Thyroid gland (tissue), 4 donors: ENCODE measurements around the gene SLC35B3. TPM values are rescaled to one million over a fixed set of nuclear protein-coding genes. Genes with fewer than 3 reads are reported as not detected.
"Not testable (repeated sequence)": the region's sequence is repeated elsewhere in the genome, so short reads cannot be mapped to it uniquely, and the experiment has no call there.

Experiments used
- DNase-seq, 2 donors: peaks; one replicate each; pipeline ENCODE4 v3.0.0-alpha.2; 2019
- H3K27ac ChIP-seq, 3 donors: fragments of 200-600 bp; sonication (generic); 1 replicate in 2 of 3; 2 replicates in 1 of 3; pipeline ENCODE4 v1.5.1; 2016 to 2019; ENCODE audit warnings: mild to moderate bottlenecking in 1 of 3, moderate library complexity in 1 of 3
- H3K27me3 ChIP-seq: fragments of 200-600 bp; sonication (generic); one replicate; pipeline ENCODE4 v1.5.1; 2019
- H3K36me3 ChIP-seq, 2 donors: fragments of 200-600 bp; sonication (generic); one replicate each; pipeline ENCODE4 v1.5.1; 2016 to 2019
- H3K4me1 ChIP-seq, 2 donors: fragments of 200-600 bp; sonication (generic); one replicate each; pipeline ENCODE4 v1.5.1; 2017 to 2019
- H3K4me3 ChIP-seq, 3 donors: fragments of 200-600 bp; sonication (generic); replicated peaks in 1 of 3; 1 replicate in 2 of 3; 2 replicates in 1 of 3; pipeline ENCODE4 v1.5.1; 2016; ENCODE audit warnings: mild to moderate bottlenecking in 1 of 3
- H3K9me3 ChIP-seq: fragments of 200-600 bp; sonication (generic); one replicate; pipeline ENCODE4 v1.5.1; 2017
- CTCF ChIP-seq, 6 experiments: fragments of 200-600 bp in 3 of 6; fragments of 450-650 bp in 3 of 6; sonication (generic) in 3 of 6; IDR thresholded peaks; one replicate each; pipeline ENCODE4 v1.5.1; 2016 to 2019; ENCODE audit warnings: antibody characterized with exemption in 6 of 6, mild to moderate bottlenecking in 2 of 6, inconsistent platforms in 1 of 6, moderate library complexity in 1 of 6
- POLR2A ChIP-seq, 2 donors: fragments of 450-650 bp; IDR thresholded peaks; one replicate each; pipeline ENCODE4 v1.6.1; 2017; ENCODE audit warnings: antibody characterized with exemption in 2 of 2, mild to moderate bottlenecking in 2 of 2, moderate library complexity in 1 of 2
- whole genome bisulfite sequencing, 2 donors: methylation state at CpG; one replicate each; pipeline ENCODE4 v1.1.5; 2017; 5-methylcytosine and 5-hydroxymethylcytosine counted together
- intact Hi-C: fragments of 100-400 bp; cut with DNase I; formaldehyde crosslinking; loops from one replicate; pipeline ENCODE4 v1.15.1; 2023
- total RNA-seq, 4 donors: library from RNA; depleted of rRNA; stranded (reverse); fragments of >200 nt; gene quantifications; one replicate each; pipeline ENCODE4 v1.2.3, GENCODE V29; 2016

The SLC35B3 gene
- total RNA-seq, 4 donors from 2014 or later: 25.0 to 34.6 (median 28.4) TPM

- H3K4me1 ChIP-seq: peaks cover 33 to 40% of the 10 kb centered on the region in 2 donors
- H3K4me3 ChIP-seq: peak overlapping the region; percentile 50 to 89 (median 76)
- no peaks in the 10 kb centered on the region for H3K36me3 ChIP-seq
- H3K27me3 ChIP-seq: no peaks in the 10 kb centered on the region
- H3K27ac ChIP-seq: peak overlapping the region; percentile 90 to 95 (median 94)
- DNase-seq: no peak
- H3K9me3 ChIP-seq: no peaks in the 10 kb centered on the region
- intact Hi-C loops: no loop called here
- TF ChIP-seq CTCF (IDR thresholded peaks at IDR 0.05) (no peak), POLR2A (IDR thresholded peaks at IDR 0.05) (no peak)
- WGBS, 2 donors: 12 to 15% methylated on average over 15 of the region's 15 CpGs
Observed at GRCh38 chr6:8435845-8436168, 462 bp upstream of the SLC35B3 start.

GRCh38 chr6:8434727-8435092 lies 635 bp downstream of the SLC35B3 start:
- WGBS, 2 donors: 2 to 3% methylated on average over 8 of the region's 8 CpGs
- Histone ChIP-seq H3K9me3 (no peaks in the 10 kb centered on the region), H3K27ac (peak overlapping the region; percentile 90 to 95 (median 94)), H3K4me3 (peak overlapping the region; percentile 50 to 89 (median 76)), H3K36me3 (no peaks in the 10 kb centered on the region), H3K4me1 (peaks cover 33 to 40% of the 10 kb centered on the region in 2 donors), H3K27me3 (no peaks in the 10 kb centered on the region)
- intact Hi-C loops: no loop called here
- DNase-seq: no peak
- TF ChIP-seq POLR2A (IDR thresholded peaks at IDR 0.05) (no peak), CTCF (IDR thresholded peaks at IDR 0.05) (no peak)

GRCh38 chr6:8432614-8433013 lies 2.7 kb downstream of the SLC35B3 start:
- Histone ChIP-seq H3K4me3 (no peak overlapping the region), H3K36me3 (peaks cover 3 to 4% of the 10 kb centered on the region in 2 donors), H3K27me3 (no peaks in the 10 kb centered on the region), H3K9me3 (no peaks in the 10 kb centered on the region), H3K27ac (no peak overlapping the region), H3K4me1 (peaks cover 28 to 35% of the 10 kb centered on the region in 2 donors)
- no peak for DNase-seq
- intact Hi-C loops: no loop called here
- WGBS, 2 donors: 93 to 97% methylated on average over 2 of the region's 2 CpGs
- TF ChIP-seq POLR2A (IDR thresholded peaks at IDR 0.05) (no peak), CTCF (IDR thresholded peaks at IDR 0.05) (no peak)

GRCh38 chr6:8429821-8430220 lies 5.5 kb downstream of the SLC35B3 start:
- TF ChIP-seq CTCF (IDR thresholded peaks at IDR 0.05) (no peak), POLR2A (IDR thresholded peaks at IDR 0.05) (no peak)
- Histone ChIP-seq H3K27me3 (no peaks in the 10 kb centered on the region), H3K9me3 (no peaks in the 10 kb centered on the region), H3K4me3 (no peak overlapping the region), H3K4me1 (peaks cover 11 to 19% of the 10 kb centered on the region in 2 donors), H3K36me3 (peaks cover 19 to 21% of the 10 kb centered on the region in 2 donors), H3K27ac (no peak overlapping the region)
- DNase-seq: no peak
- intact Hi-C loops: no loop called here
- 84 to 85% methylated on average over 2 of the region's 2 CpGs for WGBS, 2 donors

- 98 to 99% methylated on average over 2 of the region's 2 CpGs for WGBS, 2 donors
- DNase-seq, H3K27me3 ChIP-seq, H3K27ac ChIP-seq, H3K9me3 ChIP-seq, H3K4me3 ChIP-seq, intact Hi-C loops, H3K4me1 ChIP-seq: not testable (repeated sequence)
- H3K36me3 ChIP-seq: peaks cover 19 to 25% of the 10 kb centered on the region in 2 donors
Observed at GRCh38 chr6:8426544-8426943, 8.8 kb downstream of the SLC35B3 start.
